ENCODE data around the gene TMEM135. TPM values are rescaled to one million over a fixed set of nuclear protein-coding genes. Genes with fewer than 3 reads are reported as not detected.
A peak's percentile ranks its signal among the peaks of the same experiment; 100 is the strongest.

The TMEM135 gene
- total RNA-seq, 1 donor from 2014 or later: 46.4 TPM

GRCh38 chr11:87081358-87081757 is 43.6 kb downstream of the TMEM135 start:
- Histone ChIP-seq H3K4me2 (peak overlapping the region; percentile 74), H3K4me3 (no peak overlapping the region), H3K9me3 (ENCODE audit: low read depth) (no peaks in the 10 kb centered on the region), H3K27me3 (no peaks in the 10 kb centered on the region), H3F3A (ENCODE audit: low read depth) (peaks cover 17% of the 10 kb centered on the region), H3K27ac (peak overlapping the region; percentile 72), H3K4me1 (peaks cover 46% of the 10 kb centered on the region), H3K79me2 (ENCODE audit: low read depth) (no peaks in the 10 kb centered on the region), H4K20me1 (ENCODE audit: low read depth) (no peaks in the 10 kb centered on the region), H2AFZ (replicated peaks) (no peak overlapping the region), H3K36me3 (no peaks in the 10 kb centered on the region), H3K9ac (no peak overlapping the region)
- peaks cover 23% of the 10 kb centered on the region for H3K27me3 Mint-ChIP-seq (ENCODE audit: insufficient read depth, low read depth)
- no peak for DNase-seq (ENCODE audit: low spot score)
- TF ChIP-seq EZH2 (IDR thresholded peaks at IDR 0.05): no peak
- TF ChIP-seq EZH2phosphoT487 (IDR thresholded peaks at IDR 0.05): no peak
- no peak for TF ChIP-seq CTCF (IDR thresholded peaks at IDR 0.05)
- H3K4me3 Mint-ChIP-seq: no peak overlapping the region
- peaks cover 27% of the 10 kb centered on the region for H3K9me3 Mint-ChIP-seq
- peak overlapping the region; percentile 48 for H3K27ac Mint-ChIP-seq
- peaks cover 41% of the 10 kb centered on the region for H3K36me3 Mint-ChIP-seq
- H3K4me1 Mint-ChIP-seq: peaks cover 43% of the 10 kb centered on the region

- Histone ChIP-seq H3K4me2 (peak overlapping the region; percentile 74), H3K4me1 (peaks cover 46% of the 10 kb centered on the region), H4K20me1 (ENCODE audit: low read depth) (no peaks in the 10 kb centered on the region), H3K36me3 (no peaks in the 10 kb centered on the region), H3K79me2 (ENCODE audit: low read depth) (no peaks in the 10 kb centered on the region), H2AFZ (replicated peaks) (no peak overlapping the region), H3K27me3 (no peaks in the 10 kb centered on the region), H3K9ac (no peak overlapping the region), H3K27ac (peak overlapping the region; percentile 72), H3K4me3 (peak overlapping the region; percentile 19), H3F3A (ENCODE audit: low read depth) (peaks cover 17% of the 10 kb centered on the region), H3K9me3 (ENCODE audit: low read depth) (no peaks in the 10 kb centered on the region)
- H3K36me3 Mint-ChIP-seq: peaks cover 41% of the 10 kb centered on the region
- peaks cover 23% of the 10 kb centered on the region for H3K27me3 Mint-ChIP-seq (ENCODE audit: insufficient read depth, low read depth)
- no peak for TF ChIP-seq EZH2 (IDR thresholded peaks at IDR 0.05)
- no peak for TF ChIP-seq CTCF (IDR thresholded peaks at IDR 0.05)
- no peak for TF ChIP-seq EZH2phosphoT487 (IDR thresholded peaks at IDR 0.05)
- H3K9me3 Mint-ChIP-seq: peaks cover 32% of the 10 kb centered on the region
- peak overlapping the region; percentile 86 for H3K27ac Mint-ChIP-seq
- peak overlapping the region; percentile 35 for H3K4me3 Mint-ChIP-seq
- DNase-seq (ENCODE audit: low spot score): no peak
- peaks cover 43% of the 10 kb centered on the region for H3K4me1 Mint-ChIP-seq
Observed at GRCh38 chr11:87082590-87082989, 44.9 kb downstream of the TMEM135 start.

GRCh38 chr11:87083029-87083428 is 45.3 kb downstream of the TMEM135 start:
- Mint-ChIP-seq H3K4me3 (peak overlapping the region; percentile 62), H3K9me3 (peaks cover 33% of the 10 kb centered on the region), H3K27me3 (ENCODE audit: insufficient read depth, low read depth) (peaks cover 23% of the 10 kb centered on the region), H3K27ac (peak overlapping the region; percentile 6), H3K4me1 (peaks cover 43% of the 10 kb centered on the region), H3K36me3 (peaks cover 37% of the 10 kb centered on the region)
- TF ChIP-seq CTCF (IDR thresholded peaks at IDR 0.05): no peak
- TF ChIP-seq EZH2 (IDR thresholded peaks at IDR 0.05): no peak
- TF ChIP-seq EZH2phosphoT487 (IDR thresholded peaks at IDR 0.05): peak; percentile 79
- H3K27me3 ChIP-seq: no peaks in the 10 kb centered on the region
- H3K36me3 ChIP-seq: no peaks in the 10 kb centered on the region
- peak; percentile 84 for DNase-seq (ENCODE audit: low spot score)
- H4K20me1 ChIP-seq (ENCODE audit: low read depth): no peaks in the 10 kb centered on the region
- H3K4me3 ChIP-seq: peak overlapping the region; percentile 19
- peak overlapping the region; percentile 74 for H3K4me2 ChIP-seq
- H3K27ac ChIP-seq: peak overlapping the region; percentile 72
- H3F3A ChIP-seq (ENCODE audit: low read depth): peaks cover 17% of the 10 kb centered on the region
- no peaks in the 10 kb centered on the region for H3K9me3 ChIP-seq (ENCODE audit: low read depth)
- H2AFZ ChIP-seq (replicated peaks): no peak overlapping the region
- H3K79me2 ChIP-seq (ENCODE audit: low read depth): no peaks in the 10 kb centered on the region
- H3K4me1 ChIP-seq: peaks cover 46% of the 10 kb centered on the region
- no peak overlapping the region for H3K9ac ChIP-seq

All from neural progenitor cell (in vitro differentiated cells).